A549 (cell line): ENCODE results near the gene OCSTAMP.

Experiments
- CHD2 ChIP-seq: fragments of 150-350 bp; IDR thresholded peaks from 2 replicates; pipeline ENCODE4 v1.6.1; 2014; ENCODE audit warnings: low read length; ENCODE audit not compliant: partially characterized antibody
- CTCF ChIP-seq: fragments of >200 bp; sonication (Bioruptor Twin); formaldehyde crosslinking; IDR thresholded peaks from 3 replicates; pipeline ENCODE4 v1.5.1; 2016
- EP300 ChIP-seq, 2 experiments: fragments of >200 bp; sonication (Bioruptor Twin); formaldehyde crosslinking; IDR thresholded peaks; 2 replicates in 1 of 2; 3 replicates in 1 of 2; pipeline ENCODE4 v1.6.1; 2016 to 2017
- NR3C1 ChIP-seq: fragments of >200 bp; sonication (Bioruptor Twin); formaldehyde crosslinking; IDR thresholded peaks from 3 replicates; pipeline ENCODE4 v1.6.1; 2017
- POLR2A ChIP-seq: IDR thresholded peaks from 2 replicates; pipeline ENCODE4 v1.6.1; 2012; ENCODE audit warnings: mild to moderate bottlenecking, low read length
- POLR2AphosphoS2 ChIP-seq: conservative IDR thresholded peaks from 2 replicates; pipeline ENCODE4 v1.6.1; 2012; ENCODE audit warnings: low read length, improper control_type of control experiment, inconsistent platforms
- RAD21 ChIP-seq, 2 experiments: fragments of >200 bp in 1 of 2; sonication (Bioruptor Twin) in 1 of 2; formaldehyde crosslinking in 1 of 2; IDR thresholded peaks in 1 of 2; conservative IDR thresholded peaks in 1 of 2; 2 replicates in 1 of 2; 3 replicates in 1 of 2; pipeline ENCODE4 v1.6.1; 2012 to 2018; ENCODE audit warnings: inconsistent platforms in 1 of 2
- SMC3 ChIP-seq: fragments of >200 bp; sonication (Bioruptor Twin); formaldehyde crosslinking; IDR thresholded peaks from 3 replicates; pipeline ENCODE4 v1.6.1; 2018; ENCODE audit warnings: inconsistent platforms
- TF ChIP-seq, protein P1 (sequence below): fragments of >200 bp; sonication (Bioruptor Twin); formaldehyde crosslinking; IDR thresholded peaks from 2 replicates; pipeline ENCODE4 v1.6.1; 2016
- TF ChIP-seq, protein P2 (sequence below): fragments of 450-650 bp; IDR thresholded peaks from 2 replicates; pipeline ENCODE4 v1.6.1; 2014; ENCODE audit warnings: antibody characterized with exemption
- TF ChIP-seq, protein P3 (sequence below): IDR thresholded peaks from 2 replicates; pipeline ENCODE4 v1.6.1; 2012
- TF ChIP-seq, protein P4 (sequence below): fragments of 200-600 bp; sonication (generic); IDR thresholded peaks from 2 replicates; pipeline ENCODE4 v1.6.1; 2016; ENCODE audit warnings: antibody characterized with exemption, mild to moderate bottlenecking, moderate library complexity

GRCh38 chr20:46501337-46501942, 49.0 kb downstream of the OCSTAMP start:
- TF ChIP-seq RAD21 (conservative IDR thresholded peaks at IDR 0.05 in 1 of 2, IDR thresholded peaks at IDR 0.05 in 1 of 2) = no peak
- no peak for TF ChIP-seq CTCF
- TF ChIP-seq POLR2A = no peak
- TF ChIP-seq, protein P1, sequence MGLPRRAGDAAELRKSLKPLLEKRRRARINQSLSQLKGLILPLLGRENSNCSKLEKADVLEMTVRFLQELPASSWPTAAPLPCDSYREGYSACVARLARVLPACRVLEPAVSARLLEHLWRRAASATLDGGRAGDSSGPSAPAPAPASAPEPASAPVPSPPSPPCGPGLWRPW = no peak
- no peak for TF ChIP-seq NR3C1
- TF ChIP-seq EP300 (IDR thresholded peaks at IDR 0.05) = no peak
- TF ChIP-seq, protein P2, sequence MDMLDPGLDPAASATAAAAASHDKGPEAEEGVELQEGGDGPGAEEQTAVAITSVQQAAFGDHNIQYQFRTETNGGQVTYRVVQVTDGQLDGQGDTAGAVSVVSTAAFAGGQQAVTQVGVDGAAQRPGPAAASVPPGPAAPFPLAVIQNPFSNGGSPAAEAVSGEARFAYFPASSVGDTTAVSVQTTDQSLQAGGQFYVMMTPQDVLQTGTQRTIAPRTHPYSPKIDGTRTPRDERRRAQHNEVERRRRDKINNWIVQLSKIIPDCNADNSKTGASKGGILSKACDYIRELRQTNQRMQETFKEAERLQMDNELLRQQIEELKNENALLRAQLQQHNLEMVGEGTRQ = no peak
- no peak for TF ChIP-seq CHD2
- TF ChIP-seq POLR2AphosphoS2 = no peak
- no peak for TF ChIP-seq SMC3
- TF ChIP-seq, protein P3, sequence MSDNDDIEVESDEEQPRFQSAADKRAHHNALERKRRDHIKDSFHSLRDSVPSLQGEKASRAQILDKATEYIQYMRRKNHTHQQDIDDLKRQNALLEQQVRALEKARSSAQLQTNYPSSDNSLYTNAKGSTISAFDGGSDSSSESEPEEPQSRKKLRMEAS = no peak
- TF ChIP-seq, protein P4, sequence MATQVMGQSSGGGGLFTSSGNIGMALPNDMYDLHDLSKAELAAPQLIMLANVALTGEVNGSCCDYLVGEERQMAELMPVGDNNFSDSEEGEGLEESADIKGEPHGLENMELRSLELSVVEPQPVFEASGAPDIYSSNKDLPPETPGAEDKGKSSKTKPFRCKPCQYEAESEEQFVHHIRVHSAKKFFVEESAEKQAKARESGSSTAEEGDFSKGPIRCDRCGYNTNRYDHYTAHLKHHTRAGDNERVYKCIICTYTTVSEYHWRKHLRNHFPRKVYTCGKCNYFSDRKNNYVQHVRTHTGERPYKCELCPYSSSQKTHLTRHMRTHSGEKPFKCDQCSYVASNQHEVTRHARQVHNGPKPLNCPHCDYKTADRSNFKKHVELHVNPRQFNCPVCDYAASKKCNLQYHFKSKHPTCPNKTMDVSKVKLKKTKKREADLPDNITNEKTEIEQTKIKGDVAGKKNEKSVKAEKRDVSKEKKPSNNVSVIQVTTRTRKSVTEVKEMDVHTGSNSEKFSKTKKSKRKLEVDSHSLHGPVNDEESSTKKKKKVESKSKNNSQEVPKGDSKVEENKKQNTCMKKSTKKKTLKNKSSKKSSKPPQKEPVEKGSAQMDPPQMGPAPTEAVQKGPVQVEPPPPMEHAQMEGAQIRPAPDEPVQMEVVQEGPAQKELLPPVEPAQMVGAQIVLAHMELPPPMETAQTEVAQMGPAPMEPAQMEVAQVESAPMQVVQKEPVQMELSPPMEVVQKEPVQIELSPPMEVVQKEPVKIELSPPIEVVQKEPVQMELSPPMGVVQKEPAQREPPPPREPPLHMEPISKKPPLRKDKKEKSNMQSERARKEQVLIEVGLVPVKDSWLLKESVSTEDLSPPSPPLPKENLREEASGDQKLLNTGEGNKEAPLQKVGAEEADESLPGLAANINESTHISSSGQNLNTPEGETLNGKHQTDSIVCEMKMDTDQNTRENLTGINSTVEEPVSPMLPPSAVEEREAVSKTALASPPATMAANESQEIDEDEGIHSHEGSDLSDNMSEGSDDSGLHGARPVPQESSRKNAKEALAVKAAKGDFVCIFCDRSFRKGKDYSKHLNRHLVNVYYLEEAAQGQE = no peak
